Activated CD4-positive, alpha-beta T cell treated with anti-CD3 and anti-CD28 coated beads for 48 hours (primary cell): ENCODE data around the gene HOXA6.

Experiments used
- DNase-seq: peaks from one replicate; pipeline ENCODE4 v3.0.0-alpha.2; 2020

HOXA6 gene

DNA sequence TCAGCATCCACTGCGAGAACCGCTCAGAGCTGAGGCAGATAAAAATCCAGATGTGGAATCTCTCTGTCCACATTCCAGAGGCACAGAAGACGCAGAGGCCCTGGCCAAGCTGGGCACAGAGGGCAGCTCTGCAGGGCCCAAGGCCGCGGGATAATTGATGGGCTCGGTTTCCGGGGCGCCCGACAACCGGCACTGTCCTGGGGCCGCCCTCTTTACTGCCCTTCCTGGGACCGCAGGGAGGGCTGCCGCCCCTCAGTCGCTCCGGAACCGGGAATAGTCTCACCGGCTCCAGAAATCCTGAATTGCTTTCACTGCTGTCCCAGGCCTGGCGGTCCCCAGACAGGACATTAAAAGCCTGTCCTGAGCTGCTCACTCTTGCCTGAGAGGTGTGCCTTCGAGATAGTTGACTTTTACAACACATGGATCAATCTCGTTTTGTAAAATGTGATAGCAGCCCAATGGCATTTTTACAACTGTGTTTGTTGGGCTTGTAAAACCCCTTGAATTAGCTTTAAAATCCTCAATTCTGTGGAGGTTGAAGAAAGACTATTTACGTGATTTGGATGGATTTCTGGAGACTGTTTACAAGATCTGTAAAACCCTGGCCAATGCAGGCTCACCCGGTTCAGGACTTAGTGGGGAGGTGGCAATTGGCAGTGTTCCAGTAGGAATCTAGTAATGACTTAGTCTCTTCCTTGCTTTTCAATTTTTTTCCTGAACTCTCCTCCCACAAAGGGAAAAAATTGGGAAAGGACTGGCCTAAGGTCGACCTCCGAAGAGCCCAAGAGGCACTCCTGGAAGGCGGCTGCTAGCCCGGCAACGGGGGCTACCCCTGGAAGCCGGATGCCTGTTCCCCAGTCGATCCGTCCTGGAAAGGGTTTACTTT lies 1.4 kb upstream of the HOXA6 start:
- DNase-seq, result no peak

DNA sequence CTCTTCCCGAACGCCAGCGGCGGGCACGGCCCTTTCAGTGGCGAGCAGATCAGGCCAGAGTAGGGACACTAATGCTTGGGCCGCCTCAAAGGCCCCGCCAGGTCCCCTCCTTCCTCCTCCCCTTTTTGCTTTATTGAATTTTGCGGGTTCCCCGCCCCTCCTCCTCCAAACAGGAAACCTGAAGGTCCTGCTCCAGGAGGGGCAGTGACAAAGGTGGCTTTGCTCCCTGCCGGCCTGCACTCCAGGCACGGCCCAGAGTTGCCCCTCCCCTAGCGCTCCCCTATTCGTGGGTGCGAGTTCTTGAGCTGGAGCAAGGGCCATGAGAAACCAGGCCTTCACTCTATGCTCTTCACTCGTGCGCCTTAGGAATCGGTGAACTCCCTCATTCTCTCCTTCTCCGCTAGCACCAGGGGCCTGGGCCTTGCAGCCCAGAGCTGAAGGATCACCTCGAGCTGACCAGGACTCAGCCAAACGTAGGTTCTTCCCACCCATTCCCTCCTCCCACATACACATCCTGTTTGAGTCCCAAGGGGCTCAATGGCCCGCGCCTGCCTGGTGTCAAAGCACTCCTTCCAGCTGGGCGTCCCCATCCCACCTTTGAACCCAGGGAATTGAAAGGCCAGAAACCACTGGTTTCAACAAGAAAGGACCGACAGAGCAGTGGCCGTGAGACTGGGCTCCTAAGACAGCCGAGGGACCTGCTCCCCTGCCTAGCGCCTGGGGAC lies 619 bp upstream of the HOXA6 start:
- DNase-seq, result no peak

DNA sequence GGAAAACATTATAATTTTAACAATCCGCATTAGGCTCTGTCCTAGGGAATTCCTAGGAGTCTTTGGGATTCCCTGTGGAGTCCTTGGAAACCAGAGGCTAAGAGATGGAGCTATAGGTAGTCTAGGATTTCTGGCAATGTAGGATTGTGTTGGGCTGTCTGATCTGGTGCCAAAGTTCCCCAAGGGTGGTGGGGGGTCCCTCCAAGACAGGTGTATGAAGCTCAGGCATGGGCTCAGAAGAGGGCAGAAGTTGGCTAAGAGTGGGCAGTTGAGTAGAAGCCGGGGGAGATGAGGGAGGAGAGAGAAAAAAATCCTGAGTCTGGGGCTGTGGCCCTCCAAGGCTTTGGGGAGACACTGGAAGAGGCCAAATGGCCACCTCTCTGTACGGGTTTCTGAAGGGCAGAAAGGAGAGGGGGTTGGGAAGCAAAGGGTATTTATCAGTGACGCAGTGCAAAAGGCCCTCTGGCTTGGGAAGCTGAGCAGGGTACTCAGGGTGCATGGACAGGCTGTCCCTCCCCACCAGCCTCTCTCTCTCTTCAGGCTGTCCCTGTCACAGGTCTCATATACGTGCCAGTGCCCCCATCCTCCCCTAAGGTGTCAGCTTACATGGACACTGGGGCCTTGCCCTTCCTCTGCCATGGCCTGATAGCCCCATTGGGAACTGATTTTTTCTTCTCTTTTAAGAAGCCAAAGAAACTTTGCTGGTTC lies 929 bp downstream of the HOXA6 start:
- DNase-seq, result no peak

DNA sequence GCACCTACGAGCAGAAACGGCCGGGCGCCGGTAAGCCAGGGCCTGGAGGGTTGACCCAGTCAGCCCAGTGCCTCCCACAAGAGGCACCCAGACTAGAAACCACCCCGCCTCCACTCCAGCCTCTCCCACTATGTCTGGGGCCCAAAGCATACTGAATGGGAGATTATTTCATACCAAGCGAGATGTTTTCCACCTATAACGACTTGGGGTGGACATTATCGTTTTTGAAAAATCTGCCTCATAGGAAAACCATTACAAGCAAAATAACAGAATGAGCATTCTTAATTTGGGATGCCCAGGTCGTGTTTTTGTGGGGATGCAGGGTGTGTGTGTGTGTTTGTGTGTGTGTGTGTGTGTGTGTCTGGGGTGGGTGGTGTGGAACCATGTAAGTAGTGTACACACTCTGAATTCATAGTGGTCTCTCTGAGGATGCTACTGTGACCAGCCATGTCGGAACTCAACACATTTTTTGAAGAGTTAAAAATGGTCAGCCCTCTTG lies 1.6 kb downstream of the HOXA6 start:
- no peak for DNase-seq

DNA sequence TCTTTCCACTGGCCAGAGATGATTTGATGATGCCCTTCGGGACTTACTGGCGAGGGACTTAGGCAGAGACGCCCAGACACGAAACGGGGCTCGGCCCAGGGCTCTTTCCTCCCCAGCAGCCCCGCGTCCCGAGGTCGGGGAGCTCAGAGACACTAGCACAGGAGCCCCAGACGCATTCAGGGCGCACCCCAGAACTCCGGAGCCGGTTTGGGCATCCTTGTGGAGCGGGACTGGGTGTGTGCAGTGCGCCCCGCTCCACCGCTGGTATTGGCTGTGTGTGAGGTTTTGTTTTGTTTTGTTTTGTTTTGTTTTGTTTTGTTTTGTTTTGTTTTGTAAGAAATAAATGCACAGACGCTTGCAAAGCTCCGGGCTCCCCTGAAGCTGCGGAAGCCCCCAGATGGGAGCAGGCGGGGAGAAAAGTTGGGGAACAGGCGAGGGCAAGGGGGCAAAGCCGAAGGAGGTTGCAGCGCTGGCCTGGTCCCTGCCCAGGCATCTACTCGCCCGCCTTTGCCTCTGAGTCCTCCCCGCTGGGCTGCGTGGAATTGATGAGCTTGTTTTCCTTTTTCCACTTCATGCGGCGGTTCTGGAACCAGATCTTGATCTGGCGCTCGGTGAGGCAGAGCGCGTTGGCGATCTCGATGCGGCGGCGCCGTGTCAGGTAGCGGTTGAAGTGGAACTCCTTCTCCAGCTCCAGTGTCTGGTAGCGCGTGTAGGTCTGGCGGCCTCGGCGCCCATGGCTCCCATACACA lies 2.2 kb downstream of the HOXA6 start:
- DNase-seq, result no peak

DNA sequence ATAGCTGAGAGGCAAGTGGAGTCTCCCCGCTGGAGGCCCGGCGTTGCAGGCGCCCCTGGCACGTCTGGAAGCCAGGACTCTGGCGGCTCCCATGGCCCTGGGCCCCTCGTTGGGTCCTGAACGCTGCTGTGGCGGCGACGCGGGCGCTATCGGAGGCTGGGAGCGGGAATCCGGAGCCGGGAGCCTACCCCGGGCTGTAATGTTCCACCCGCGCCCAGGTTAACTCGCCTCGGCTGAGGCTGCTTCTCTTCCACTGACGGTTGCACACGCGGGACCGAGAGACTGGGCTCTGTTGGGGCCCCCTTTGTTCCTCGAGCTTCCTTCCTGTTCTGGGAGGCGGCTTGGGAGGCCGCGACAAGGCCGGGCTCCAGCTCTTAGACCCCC lies 2.8 kb downstream of the HOXA6 start:
- no peak for DNase-seq

DNA sequence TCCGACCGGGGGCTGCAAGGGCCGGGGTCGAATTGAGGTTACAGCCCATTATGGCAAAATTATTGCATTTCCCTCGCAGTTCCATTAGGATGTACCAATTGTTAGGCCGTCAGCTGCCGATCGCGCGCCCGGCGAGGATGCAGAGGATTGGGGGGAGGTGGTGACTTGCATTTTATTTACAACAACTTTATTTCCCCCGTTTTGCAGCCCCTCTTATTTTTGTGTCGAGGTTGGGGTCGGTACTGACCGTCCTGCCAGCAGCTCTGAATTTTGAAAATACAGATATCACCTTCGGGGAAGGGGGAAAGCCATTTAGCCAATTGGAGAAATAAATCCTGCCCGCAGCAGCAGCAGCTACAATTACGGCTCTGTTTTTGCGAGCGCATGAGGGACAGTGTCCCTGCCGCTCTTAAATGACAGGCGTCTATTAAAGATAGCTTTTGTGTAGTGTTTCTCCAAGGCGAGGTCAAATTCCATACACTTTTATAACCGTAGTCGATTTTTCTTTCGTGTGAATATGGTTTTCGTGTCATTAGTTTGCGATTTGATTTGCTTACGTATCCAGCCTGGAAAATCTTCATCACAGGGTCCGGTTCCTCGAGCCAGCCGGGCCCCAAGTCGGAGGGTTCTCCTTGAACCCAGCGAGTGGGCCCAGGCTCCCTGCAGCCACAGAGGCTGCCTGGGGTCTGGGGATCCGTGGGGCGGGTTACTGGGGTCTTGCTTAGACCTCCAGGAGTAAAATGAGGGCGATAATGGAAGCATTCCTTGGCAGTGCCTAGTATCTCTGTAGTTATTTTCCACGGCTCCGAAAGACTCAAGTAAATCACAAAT lies 3.4 kb downstream of the HOXA6 start:
- DNase-seq, result no peak

DNA sequence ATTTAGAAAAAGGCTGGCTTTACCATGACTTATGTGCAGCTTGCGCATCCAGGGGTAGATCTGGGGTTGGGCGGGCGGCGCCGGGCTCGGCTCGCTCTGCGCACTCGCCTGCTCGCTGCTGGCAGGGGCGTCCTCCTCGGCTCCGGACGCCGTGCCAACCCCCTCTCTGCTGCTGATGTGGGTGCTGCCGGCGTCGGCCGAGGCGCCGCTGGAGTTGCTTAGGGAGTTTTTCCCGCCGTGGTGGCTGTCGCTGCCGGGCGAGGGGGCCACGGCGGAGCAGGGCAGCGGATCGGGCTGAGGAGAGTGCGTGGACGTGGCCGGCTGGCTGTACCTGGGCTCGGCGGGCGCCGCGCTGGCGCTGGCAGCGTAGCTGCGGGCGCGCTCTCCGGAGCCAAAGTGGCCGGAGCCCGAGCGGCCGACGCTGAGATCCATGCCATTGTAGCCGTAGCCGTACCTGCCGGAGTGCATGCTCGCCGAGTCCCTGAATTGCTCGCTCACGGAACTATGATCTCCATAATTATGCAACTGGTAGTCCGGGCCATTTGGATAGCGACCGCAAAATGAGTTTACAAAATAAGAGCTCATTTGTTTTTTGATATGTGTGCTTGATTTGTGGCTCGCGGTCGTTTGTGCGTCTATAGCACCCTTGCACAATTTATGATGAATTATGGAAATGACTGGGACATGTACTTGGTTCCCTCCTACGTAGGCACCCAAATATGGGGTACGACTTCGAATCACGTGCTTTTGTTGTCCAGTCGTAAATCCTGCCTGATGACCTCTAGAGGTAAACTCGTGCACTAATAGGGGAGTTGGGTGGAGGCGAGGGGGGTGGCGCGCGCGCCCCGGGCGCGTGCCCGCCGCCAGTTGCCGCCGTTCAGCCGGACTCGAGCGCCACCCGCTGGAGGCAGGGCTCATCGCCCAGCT lies 4.3 kb downstream of the HOXA6 start, which contains the start of gene HOXA5:
Gene HOXA5 (minus strand): TSS at position 659 of the 927 bp plus-strand sequence. CDS start 74 bp downstream, at position 585.
- DNase-seq, result no peak

DNA sequence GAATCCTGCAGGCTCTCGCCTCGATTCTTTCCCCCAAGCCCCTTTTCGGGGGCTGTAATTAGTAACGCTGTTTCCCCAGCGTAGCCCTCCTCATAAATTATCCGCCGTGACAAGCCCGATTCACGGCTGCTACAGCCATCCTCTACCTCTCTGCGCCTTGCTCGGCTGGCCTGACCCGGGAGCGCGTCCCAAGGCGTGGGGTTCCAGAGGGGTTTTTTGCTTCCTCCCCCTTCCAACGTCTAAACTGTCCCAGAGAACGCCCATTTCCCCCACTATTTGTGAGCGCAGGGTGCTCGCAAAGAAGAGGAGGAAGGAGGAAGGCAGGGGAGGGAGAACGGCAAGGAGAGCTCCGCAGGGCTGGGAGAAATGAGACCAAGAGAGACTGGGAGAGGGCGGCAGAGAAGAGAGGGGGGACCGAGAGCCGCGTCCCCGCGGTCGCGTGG lies 5.0 kb downstream of the HOXA6 start:
- DNase-seq, result no peak

DNA sequence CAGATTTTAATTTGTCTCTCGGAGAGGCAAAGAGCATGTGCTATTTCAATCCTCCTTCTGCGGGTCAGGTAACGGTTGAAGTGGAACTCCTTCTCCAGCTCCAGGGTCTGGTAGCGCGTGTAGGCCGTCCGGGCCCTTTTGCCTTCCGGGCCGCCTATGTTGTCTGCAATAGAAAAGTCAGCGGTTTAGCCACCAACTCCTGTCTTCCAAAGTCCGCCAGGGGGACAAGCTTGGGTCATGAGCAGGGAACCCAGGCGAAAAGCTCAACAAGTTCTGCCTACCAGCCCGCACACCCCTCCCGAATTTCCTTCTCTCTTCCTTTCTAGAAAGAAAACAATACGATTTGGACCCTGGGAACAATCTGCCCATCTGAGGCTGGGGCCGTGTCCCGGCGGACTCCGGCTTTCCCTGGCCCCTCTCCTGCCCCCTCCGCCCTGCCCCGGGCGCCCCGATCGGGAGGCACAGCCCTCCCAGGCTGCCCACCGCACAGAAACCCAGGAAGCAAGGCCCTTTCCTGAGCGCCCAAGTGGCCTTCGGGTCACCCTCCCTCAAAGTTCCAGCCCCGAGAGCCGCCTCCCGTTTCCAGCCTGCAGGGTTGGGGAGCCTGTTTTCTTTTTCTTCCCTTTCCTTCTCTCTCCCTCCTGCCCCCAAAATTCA lies 5.5 kb downstream of the HOXA6 start:
- no peak for DNase-seq

DNA sequence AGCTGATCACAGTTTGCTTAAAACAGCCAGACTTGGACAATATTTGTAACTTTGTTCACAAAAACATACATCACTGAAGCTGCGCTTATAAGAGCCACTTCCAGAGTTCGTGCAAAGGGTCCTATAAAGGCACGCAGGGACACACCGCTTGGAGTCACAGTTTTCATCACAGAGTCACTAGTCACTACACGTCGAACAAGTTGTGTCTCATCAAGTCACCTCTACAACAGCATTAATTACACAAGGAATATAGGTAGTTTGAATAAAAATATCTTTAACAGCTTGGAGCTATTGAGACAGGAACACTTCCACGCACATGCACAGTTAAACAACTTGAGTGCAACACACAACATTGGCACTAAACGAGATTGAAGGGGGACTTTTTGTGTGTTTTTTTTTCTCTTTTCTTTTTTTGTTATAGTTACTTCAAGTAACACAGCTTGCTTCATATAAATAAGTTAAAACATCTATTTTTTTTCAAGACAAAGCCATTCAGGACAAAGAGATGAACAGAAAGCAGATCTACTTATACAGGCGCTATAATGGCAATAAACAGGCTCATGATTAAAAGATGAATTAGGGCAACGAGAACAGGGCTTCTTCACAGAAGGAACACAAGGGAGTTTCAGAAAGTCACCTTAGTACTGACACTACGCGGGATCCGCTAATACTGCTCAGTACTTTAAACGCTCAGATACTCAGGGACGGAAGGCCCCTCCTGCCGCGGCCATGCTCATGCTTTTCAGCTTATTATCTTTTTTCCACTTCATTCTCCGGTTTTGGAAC lies 6.2 kb downstream of the HOXA6 start:
- DNase-seq, result no peak

DNA sequence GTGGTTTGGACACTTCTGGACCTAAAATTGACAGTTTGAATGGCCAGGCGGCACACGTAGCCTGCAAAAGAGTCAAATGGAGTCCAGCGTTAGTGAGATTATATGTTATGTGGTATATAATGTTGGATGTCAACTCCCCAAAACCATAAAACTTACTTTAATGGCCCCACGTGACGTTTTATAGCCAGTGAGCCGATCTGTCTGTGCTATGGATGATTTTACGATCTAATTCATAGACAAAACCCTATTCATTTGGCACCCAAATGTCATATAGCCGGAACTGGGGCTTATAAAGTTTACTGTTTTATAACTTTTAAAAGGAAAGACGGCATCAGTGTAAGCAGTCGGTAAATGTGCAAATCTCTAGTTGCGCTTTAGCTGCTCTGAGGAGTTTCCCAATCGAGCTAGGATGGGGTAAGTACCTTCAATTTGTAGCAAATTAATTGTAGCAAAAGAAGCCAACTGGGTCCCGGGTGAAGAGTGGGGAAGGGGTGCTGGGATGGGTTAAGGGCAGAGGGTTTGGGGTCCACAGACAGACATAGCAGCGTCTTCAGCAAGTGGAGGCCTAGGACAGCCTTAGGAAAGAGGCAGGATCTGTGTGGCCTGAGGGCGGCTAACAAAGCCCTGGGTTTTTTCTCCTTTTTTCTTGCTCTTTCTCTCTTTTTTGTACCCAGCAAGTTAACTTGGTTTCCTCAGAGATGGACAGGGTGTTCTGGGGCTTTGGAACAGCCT lies 7.3 kb downstream of the HOXA6 start:
- DNase-seq, result no peak

DNA sequence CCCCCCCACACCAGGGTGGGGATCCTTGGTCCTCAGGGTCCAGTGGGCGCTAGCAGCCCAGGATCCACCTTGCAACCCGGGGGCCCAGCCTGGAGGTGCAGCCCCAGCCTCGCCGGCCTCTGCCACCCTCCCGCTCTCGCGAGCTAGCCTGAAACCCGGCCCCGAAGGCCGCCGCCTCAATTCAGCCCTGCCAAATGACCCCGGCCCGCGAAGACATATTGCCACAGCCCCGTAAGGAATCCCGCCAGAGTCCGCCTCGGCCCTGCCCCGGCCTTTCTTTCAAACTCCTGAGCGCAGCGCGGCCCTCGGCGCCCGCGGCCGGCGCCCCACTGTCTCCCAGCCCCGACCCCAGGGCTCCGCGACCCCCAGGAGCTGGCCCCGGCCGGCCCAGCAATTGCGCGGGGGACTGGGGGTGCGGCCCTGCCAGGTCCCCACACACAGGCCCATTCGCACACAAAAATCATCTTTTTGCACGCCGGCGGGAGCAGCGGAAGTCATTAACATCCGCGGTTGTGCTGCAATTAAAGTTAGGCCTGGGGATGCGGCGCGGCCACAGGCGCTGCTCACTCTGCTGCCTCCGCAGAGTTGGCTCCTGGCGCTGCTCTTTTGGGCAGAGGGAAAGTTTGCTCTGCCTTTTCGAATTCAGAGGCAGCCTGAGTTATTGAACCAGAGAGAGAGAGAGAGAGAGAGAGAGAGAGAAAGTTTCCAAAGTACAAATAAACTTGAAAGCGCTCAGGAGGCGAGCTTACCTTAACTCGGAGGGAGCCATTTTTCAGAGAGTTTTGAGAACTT lies 8.0 kb downstream of the HOXA6 start:
- no peak for DNase-seq

DNA sequence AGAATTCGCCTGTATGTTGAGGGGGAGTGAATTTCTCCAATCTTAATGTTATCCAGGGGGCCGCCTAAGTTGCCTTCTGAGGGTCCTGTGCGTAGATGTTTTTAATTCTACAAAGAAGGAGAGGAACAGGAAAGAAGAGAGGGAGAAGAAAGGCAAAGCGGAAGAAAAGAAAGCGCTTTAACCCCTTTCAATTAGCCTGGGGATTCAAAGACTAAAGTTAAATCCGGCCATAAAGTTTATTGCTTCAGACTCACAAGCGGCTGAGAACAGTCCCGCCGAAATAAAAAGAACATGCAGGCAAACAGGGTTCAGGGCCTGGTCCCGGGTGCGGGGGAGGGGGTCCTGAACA lies 8.6 kb downstream of the HOXA6 start:
- DNase-seq, result no peak

DNA sequence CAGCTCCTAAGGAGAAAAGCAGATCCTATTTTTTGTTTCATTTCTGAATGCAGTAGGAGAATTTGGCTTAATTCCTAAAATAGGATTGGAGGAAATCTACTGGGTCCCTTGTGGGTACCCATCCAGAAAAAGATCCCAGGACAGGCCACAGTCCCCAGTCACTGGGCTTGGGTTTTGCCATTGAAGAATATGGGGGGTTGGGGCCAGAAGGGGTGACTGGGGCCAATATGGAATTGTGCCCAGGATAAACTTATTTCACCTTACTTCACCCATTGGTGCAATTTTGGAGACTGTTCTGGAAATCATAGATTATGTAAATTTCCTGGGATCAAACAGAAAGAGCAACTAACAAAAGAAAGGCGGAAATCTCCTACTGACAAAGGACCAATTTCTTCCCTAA lies 9.1 kb downstream of the HOXA6 start:
- no peak for DNase-seq

DNA sequence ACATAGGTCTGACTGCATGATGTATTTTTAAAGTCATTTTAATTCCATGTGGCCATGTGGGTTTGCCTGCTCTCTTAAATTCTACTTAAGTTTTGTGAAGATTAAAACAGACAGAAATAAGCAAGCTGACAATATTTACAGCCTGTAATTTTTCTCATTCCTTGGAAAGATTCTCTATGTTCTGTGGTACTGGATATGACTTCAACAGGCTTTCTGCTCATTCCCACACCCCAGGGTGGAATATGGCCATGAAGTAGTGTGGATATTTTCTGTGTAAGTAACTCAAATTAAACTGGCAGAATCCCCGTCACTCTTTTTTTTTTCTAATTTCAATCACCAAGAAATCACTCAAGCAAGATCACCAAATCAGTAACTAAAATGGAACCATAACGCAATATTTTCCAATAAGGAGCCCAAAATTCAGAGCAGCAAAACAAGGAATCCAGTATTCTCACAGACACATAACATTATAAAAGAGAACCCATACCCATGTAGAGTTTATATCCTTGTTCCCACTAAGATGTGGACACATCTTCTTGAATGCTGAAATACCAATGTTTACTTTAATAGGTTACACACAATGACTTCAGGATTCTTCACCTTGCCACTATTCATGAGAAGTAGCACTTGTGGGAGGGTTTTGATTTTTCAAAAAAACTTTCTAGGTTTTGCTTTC lies 9.8 kb downstream of the HOXA6 start:
- DNase-seq, result no peak

DNA sequence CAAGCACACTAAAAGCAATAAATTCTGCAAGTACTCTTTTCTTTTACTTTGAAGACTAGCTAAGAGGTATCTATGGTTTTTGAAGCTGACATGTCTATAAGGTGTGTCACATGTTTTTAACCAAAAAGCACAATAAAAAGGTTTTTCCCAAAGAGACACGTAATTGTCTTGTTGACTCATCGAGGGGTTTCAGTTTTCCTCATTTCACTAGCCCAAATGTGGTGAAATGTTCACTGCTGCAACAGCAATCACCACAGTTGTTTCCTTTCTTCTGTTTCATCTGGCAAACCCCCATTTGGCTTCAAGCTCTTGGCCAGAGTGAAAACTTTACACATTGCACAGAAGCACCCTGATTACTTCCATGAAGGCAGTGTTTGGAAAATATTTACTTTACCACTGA lies 13.2 kb downstream of the HOXA6 start:
- DNase-seq, result no peak
